GM18861 (cell line): ENCODE measurements around the gene ANAPC15.
A peak's percentile ranks its signal among the peaks of the same experiment; 100 is the strongest.

Experiments used
- ATAC-seq: cut with Tn5 transposase; IDR thresholded peaks from one replicate; pipeline ENCODE4 v1.9.1; 2021; ENCODE audit not compliant: unreplicated experiment

Gene ANAPC15

DNA sequence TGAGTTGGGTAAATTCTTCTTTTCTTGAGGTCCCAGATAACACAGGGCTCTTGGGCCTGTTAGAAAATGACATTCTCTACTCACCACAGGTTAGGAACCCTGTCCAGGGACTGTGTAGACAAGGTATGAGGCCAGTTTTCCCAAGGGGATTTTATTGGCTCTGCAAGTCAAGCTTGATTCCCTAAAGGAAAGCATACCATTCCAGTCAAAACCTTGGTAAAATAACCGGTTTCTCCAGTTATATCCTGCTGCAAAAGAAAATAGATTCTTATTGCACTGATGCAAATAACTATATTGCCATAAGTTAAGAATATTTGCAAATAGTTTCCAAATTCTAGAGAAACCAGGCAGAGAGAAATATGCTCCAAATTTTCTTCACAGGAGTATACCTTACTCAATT is 13.5 kb upstream of the ANAPC15 start:
- no peak for ATAC-seq

DNA sequence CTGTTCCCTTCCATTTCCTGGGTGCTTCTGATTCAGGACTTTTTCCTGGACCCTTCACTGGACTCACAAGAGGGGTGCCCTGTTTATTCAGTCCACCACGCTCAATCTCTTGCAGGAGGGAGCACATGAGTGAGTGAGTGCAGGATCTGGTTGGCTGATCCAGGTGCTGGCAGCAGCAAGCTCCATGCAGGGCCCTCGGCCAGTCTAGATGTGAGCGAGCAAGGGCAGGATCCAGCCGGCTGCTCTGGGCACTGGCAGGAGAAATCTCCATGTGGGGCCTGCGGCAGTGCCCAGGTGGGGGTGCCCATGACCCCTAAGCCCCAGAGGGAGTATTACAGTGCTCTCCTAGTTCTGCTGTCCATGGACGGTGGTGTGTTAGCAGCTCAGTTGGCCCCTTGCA is 11.6 kb upstream of the ANAPC15 start:
- ATAC-seq = no peak

DNA sequence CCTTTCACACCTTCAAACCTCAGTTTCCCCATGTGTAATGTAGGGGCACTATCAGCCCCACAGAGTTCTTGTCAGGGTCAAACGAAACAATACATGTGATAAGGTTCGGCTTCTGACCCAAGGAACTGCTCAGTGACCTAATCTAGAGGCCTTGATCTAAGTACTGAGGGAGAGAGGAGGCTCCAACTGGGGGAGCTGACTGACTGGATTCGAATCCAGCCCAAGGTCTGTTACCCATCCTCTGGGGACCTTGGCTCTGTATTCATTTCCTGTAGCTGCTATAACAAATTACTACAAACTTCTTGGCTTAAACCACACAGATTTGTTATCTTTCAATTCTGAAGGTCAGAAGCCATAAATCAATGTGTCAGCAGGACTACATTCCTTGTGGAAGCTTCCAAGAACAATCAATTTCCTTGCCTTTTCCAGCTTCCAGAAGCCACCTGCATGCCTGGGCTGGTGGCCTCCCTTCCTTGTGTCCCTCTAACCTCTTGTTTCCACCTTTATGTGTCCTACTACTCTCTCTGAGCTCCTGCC is 10.7 kb upstream of the ANAPC15 start:
- ATAC-seq = no peak

DNA sequence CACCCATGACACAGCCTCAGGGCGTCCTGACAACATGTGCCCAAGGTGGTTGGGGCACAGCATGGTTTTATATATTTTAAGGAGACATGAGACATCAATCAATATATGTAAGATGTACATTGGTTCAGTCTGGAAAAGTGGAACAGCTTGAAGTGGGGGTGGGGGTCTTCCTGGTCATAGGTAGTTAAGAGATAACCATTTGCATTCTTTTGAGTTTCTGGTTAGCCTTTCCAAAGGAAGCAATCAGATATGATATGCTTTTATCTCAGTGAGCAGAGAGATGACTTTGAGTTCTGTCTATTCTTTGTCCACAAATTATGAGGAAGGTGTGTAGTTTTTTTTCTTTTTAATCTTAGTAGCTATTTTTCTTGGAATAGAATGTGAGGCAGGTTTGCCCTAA is 10.1 kb upstream of the ANAPC15 start:
- no peak for ATAC-seq

DNA sequence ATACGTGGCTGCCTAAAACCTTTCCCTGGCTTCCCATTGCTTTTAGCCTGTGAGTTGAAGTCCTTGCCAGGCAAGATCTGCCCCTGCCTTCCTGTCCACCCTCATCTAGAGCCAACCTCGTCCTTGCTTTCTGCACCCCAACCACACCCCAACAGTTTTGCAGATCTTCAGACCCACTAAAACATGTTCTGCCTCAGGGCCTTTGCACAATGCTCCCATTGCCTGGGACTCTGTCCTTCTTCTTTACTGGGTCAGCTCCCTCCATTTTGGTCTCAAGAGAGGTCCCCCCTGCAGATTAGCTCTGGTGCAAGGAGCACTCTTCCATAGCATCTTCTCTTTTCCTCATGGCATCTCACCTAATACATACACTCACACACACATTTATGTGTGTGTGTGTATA is 8.4 kb upstream of the ANAPC15 start:
- no peak for ATAC-seq

DNA sequence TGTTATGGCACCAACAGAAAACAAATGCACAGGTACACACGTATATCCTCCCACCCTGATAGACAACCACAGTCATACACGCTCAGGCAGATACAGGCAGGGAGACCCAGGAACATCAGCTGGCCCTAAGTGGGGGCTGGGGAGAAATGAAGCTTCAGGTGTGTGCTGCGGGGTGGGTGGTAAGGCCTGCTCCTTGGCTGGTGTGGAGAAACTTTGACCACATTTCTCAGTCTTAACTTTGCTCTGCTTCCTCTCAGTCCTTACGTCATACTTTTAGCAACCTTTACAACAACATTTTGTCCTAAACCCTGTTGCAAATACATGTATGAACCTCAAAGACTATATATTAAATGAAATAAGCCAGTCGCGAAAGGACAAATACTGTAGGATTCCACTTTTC is 6.7 kb upstream of the ANAPC15 start:
- no peak for ATAC-seq

DNA sequence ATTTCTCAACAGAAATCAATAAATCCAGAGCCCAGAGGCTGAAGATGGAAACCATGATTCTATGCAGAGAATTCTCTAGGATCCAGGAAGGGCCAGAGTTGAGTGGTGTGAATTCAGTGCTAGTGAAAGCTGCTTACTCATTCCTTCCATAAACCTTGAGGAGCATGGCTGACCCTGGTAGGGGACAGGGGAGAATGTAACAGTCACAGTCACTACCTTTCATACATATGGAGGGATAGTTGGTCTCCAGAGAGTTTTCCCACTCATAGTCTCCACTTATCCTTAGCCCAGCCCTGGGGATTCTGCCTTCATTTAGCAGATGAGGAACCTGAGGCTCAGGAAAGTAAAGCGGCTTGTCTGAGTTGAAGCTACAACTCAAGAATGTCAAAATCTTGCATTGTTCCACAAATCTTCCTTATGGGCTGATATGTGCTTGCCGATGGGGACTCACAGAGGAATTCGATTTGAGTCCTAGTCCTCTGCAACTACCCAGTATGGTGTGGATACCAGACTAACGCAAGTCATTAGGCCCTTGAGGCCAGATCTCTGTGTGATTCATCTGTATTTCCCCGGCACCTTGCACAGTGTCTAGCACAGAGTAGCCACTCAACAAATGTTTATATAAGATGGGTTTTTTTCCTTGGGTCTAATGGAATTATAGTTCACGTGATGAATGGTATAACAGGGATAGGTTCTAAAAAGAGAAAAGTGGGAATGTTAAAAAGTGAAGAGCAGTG is 3.7 kb upstream of the ANAPC15 start:
- no peak for ATAC-seq

DNA sequence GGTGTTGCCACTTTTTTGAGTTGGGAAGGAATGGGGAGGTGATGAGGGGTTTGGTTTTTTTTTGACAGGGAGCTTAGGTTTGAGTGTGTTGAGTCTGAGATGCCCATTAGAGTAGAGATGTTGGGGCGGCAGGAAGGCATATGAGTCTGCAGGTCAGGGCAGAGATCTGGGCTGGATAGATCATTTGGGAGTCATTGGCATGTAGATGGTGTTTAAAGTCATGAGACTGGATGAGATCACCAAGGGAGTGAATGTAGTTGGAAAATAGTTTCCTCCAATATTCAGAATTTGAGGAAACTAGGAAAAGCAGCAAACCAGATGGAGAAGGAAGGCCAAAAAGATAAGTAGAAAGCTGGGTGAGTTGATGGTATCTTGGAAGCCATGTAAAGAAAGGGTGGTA is 2.1 kb upstream of the ANAPC15 start:
- ATAC-seq = no peak

DNA sequence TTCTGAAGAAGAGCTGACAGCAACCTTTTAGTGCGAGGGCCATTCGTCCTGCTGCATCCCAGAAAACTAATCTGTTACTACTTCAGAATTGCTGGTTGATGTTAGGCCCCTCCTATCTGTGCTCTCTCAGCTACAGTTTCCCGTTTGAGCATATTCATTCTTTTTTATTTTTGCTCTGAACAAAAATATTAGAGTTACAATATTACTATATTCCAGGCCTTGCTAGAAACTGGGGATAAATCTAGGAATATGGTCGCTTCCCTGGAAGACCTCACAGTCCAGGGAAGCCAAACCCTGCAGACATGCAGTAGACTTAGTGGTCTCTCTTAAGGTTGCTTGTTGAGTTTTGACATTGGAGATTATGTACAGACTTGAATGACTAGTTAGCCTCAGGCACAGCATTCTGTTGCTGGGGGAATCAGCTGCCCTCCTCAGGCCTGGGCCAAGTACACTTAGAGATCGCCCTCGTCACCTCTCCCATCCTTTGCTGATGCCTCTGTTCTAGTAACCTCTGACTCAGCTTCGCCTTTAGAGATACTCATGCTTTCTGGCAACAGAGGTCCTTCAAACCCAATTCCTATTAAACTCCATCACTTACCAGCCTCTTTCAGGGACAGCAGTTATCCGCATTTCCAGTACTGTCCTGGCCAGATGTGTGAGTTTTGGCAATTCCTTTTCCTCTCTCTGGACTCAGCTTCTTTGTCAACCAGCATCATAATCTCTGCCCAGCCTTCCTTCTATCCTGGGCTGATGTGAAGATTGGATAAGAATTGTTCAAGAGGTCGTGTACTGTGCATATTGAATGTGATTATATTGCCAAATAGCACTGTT is 698 bp upstream of the ANAPC15 start:
- ATAC-seq = no peak

DNA sequence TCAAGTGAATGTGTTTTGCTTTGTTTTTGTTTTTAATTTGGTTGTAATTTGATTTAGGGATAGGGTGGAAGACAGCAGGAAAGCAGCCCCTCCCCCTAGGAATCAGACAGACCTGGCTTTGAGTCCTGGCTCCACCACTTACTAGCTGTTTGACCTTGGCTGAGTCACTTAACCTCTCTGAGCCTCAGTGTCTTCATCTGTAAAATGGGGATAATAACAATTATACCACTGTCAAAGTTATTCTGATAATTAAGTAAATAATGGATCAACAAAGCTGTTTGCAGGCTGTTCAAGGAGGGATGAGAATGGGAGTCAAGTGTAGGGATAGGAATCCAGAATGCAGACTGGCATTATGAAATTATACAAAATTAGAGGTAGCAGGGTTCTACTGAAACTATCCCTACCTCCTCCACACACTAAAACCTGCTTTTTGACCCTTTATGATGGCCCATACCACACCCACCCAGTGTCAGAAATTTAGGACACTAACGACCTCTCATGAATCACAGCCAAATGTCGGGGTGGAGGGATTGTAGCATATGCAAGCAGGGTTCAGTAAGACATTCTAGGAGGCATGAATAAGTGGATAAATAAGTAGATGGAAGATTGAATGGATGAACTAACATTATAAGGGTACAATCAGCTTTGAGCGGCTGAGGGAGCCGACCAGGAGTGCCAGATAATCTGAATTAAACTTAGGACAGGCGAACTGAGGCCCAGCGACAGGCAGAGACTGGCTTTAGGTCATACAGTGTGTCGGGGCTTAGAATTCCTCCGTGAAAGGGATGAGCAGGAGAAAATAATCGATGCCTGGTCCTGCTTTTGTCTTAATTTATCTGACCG is 974 bp downstream of the ANAPC15 start:
- ATAC-seq = no peak

DNA sequence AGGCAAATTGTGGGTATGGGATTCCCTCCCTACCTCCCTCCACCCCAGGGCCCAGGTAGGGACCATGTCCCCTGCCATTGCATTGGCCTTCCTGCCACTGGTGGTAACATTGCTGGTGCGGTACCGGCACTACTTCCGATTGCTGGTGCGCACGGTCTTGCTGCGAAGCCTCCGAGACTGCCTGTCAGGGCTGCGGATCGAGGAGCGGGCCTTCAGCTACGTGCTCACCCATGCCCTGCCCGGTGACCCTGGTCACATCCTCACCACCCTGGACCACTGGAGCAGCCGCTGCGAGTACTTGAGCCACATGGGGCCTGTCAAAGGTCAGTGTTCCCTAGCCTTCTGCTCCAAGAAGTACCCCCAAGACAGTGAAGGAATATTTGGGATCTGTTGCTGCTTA is 6.6 kb downstream of the ANAPC15 start, which contains the start of gene TOMT:
Gene TOMT (plus strand): TSS at position 37 of the 400 bp plus-strand sequence. CDS start 28 bp downstream, at position 65.
- ATAC-seq = no peak

DNA sequence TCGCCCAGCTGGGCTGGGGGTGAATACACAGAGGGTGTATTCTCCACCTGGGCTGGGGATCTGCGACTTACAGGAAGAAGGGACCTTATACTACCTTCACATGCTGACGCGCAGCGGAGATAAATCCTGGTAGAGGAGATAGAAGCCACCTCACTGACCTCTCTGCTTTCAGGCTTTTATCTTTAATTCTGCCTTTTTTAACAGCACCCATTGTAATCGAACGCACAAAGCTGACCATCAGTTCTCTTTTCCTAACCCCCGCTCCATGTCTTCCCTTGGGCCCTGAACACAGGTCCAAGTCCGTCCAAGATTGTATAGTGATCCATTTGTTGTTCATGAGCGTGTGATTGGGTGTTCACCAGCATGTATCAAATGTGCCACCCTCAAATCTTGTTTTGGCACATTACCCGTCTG is 8.7 kb downstream of the ANAPC15 start:
- no peak for ATAC-seq

DNA sequence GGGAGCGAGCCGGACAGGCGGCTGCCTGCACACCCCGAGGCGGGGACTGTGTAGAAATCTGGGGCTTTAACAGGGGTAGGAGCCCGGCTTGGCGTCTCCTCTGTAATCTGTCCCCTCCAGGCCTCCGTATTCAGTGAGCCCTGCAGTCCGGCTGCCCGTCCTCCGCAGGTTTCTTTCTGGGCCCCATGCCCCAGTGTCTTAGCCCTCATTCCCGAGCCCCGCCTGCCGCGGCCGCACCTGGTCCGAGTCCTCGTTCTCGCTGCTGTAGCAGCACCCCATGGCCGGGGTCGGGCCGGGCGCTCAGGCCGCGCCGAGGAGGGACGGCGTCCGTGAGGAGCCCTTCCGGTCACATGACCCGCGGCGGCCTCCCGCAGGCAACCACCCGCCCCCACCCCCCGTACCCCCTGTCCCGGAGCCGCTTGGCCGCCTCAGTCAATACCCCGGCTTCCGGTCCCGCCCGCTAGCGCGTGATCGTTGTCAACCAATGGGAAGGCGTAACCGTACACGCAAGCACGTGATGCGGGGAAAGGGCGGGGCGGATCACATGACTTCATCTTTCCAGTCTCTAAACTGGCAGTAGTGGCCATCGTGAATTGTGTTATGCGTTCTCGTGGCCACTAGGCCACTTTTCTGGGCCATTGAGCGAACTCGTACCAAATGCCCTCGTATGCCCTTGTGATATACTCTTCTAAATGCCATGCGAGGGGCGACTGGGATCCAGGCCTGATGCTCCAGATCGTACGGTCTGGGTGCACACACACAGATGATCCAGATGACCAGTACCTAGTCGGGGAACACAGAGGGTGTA is 9.3 kb downstream of the ANAPC15 start, which contains the start of gene LAMTOR1:
Gene LAMTOR1 (minus strand): TSS at position 352 of the 808 bp plus-strand sequence. CDS start 73 bp downstream, at position 279.
- peak; percentile 74 for ATAC-seq

DNA sequence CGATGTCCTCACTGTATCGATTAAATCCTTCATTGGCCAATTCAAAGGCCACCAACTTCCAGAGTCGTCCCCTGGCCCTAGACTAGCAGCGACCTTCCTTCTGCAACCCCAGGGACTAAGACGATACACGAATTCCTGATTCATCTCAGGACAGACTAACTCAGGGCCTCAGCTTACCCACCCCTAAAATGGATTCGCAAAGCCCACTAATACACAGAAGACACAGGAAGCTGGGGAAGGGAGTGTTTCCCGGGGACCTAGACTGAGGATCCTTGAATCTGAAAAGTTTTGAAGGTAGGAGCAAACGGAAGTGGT is 9.9 kb downstream of the ANAPC15 start:
- ATAC-seq = no peak

DNA sequence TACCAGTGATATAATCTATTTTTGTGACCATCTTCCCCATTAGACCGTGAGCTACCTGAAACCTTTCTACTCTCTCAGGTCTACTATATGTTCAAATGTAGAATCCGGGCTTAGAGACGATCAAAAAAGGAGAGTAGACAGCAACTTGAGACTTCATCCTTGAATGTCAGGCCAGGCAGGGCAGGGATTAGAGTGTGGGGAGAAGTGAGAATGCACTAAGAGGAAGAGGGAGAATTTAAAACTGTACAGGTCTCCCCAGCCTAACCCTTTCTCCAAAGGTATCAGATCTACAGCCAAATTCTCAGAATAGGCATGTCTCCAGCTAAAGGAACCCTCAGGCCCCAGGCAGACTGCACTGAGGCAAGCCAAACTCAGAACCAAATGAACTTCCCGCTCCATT is 10.3 kb downstream of the ANAPC15 start:
- ATAC-seq = no peak

DNA sequence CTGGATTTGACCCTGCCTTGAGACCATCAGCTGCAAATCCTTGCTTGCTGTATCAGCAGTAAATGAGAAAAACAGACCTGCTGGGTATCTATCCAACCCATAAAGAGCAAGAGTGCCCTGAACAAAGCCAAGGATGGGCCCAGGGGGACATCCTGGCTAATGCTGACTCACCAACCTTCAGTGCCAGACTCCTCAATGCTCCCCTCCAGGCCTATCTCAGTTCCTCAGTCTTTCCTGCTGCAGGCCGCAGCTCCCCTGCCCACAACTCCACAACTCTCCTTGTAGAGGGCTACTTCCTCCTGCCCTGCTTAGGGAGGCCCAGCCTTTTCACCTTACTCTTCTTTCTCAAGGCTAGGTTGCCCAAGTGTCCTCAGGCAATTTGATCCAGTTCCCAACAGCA is 12.0 kb downstream of the ANAPC15 start:
- no peak for ATAC-seq

DNA sequence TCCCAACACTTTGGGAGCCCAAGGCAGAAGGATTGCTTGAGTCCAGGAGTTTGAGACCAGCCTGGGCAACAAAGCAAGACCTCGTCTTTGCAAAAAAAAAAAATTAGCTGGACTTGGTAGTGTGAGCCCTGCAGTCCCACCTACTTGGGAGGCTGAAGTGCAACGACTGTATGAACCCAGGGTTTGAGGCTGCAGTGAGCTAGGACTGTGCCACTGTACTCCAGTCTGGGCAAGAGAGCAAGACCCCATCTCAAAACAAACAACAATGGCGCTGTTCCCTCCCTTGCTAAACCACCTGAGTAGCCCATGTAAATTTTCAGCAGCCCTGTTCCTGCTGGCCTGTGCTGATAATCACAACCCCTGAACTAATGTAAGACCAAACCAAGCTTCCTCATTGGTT is 12.5 kb downstream of the ANAPC15 start:
- no peak for ATAC-seq

DNA sequence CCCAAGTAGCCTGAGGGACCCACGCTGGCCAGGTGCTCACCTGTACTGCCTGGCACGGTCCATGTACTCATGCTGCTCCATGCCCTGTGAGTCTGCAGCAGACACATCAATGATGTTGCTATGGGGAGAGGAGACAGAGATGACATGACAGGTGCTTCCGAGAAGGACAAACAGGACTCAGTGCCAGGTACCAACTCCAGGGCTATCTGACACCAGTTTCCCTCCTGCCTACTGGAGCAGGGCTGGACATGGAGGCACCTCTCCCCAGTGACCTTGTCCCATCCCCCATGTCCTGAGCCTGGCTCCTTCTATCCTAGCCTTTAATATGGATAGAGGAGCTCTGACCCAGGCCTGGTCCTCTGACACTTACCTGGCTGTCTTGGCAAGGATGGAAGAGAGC is 13.8 kb downstream of the ANAPC15 start:
- no peak for ATAC-seq

DNA sequence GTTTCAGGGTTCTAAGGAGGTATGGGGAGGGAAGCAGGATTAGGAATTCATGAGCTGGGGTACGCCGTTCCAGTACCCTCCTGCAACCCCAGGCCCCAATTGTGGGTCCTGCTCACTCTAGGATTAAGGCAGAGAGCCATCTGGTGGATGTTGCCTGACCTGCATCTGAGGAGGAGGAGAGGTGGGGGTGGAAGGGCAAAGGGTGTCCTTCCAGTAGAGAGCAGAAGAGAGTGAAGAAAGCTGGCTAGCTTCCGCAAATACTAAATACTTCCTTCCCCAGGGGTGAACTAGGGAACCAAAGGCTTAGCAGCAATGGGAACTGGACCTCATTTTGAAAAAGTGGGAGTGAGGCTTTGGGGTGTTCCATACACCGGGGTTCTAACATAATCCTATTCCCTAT is 21.2 kb downstream of the ANAPC15 start:
- peak; percentile 57 for ATAC-seq

DNA sequence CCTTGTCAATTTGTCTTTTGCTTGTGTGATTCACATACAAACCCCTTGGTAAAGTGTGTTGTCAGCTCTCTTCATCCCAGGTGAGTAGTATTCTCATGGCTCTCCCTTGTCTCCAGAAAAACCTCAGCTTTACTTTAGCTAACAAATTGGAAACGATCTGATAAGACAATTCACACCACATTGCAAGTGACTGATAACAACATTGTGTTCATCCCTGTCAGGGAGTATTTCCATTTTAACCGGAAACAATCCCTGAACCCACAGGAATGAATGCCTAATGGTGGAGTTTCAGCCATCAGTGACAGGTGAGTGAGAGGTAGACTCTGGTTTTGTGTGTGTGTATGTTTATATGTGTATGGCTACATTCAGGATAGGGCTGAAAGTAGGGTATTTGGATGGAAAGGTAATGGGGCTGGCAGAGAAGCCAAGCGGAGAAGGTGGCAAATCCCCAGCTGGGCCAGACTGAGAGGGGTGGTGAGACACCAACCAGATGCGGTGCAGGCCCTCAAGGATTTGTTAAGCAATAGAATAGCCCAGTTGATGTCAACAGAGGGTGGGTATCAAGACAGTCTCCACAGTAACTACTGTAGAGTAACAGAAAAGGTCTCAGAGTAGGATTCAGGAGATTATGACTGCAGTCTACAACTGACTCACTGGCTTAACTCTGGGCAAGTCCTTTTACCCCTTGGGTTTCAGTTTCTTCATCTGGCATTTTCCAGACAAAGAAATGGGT is 24.3 kb downstream of the ANAPC15 start:
- ATAC-seq = no peak
